ENCODE data around the gene BCL11B. TPM values are rescaled to one million over a fixed set of nuclear protein-coding genes. Genes with fewer than 3 reads are reported as not detected.

Gene BCL11B
- polyA plus RNA-seq, 3 donors = 0.01 TPM; not detected in 2

DNA sequence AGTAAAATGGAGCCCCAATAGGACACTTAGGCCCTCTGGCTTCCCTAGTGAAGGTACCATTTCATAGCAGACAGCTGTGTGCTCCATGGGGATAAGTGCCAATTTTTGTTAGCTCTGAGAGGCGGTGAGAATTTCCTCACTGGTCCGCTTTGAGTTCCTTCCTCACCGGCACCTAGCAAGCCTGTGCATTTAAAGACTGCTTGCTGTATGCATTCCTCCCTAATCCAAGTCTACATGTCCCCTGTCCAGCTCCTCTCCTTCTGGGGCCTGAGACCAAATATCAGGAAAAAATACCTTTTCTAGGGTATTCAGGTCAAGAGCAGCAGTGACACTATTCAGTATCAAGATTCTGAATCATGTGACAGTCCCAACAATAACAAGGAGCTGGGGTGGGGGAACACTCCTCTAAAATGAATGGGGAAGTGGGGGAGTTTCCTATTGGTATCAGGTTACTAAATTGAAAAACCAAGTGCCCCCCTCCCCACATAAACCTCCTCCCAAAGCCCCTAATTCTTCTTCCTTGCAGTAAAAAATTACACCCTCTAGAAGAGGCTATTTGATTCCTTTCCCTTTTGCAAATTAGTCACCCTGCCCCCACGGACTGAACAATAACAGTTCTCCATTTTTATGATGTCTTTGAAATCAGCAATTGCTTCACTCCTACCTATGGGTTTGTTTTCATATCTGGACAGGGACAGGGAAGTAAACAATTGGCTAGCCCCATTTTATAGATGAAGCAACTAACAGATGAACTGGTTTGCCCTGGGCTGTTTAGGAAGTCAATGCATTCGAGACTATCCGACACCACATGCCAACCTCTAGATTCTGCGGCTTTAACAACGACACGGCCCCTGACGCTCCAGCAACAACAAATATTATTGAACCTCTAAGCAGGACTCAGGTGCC lies 28.9 kb downstream of the BCL11B start:
- peak overlapping the region in 1 of 2 donors; percentile 22 for H3K4me3 Mint-ChIP-seq
- no peak for DNase-seq

DNA sequence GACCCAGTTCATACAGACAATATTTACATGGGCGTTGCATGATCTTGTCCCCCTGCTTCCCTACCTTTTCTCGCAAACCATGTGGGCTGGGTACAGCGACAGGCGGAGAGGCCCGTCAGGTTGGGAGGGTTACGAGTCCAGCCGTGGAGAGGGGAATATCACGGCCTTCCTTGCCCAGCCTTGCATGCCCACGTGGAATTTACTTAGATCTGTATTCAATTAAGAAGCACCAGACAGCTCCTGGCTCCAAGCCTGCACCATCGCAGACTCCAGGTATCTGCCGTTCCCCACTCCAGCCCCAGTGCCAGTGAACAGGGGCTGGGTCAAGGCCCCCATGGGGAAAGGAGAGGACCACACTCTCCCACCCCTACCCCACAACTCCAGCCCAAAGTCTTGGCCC lies 29.8 kb downstream of the BCL11B start:
- Mint-ChIP-seq H3K9me3 (peaks cover 0 to 7% (median 1%) of the 10 kb centered on the region in 7 donors), H3K27ac (peak overlapping the region in 1 of 7 donors; percentile 42), H3K4me1 (no peaks in the 10 kb centered on the region), H3K27me3 (ENCODE audit: low read depth in 3 of 3) (peaks cover 54 to 70% (median 65%) of the 10 kb centered on the region in 3 donors), H3K4me3 (peak overlapping the region in 1 of 2 donors; percentile 36), H3K36me3 (no peaks in the 10 kb centered on the region)
- Histone ChIP-seq H3K27ac (ENCODE audit: low read depth in 1 of 2, low read length in 2 of 2) (no peak overlapping the region), H3K9me3 (replicated peaks in 1 of 2; ENCODE audit: control insufficient read depth in 1 of 2, insufficient read depth in 1 of 2, low read length in 2 of 2) (no peaks in the 10 kb centered on the region), H3K4me2 (replicated peaks; ENCODE audit: extremely low read depth, low read length, poor library complexity, severe bottlenecking) (no peak overlapping the region), H3K9ac (ENCODE audit: insufficient read depth, low read length, poor library complexity, severe bottlenecking) (no peak overlapping the region), H3K27me3 (ENCODE audit: control insufficient read depth in 2 of 2, insufficient read depth in 2 of 2, low read length in 2 of 2) (peaks cover 24 to 62% of the 10 kb centered on the region in 2 donors), H3K4me1 (ENCODE audit: control insufficient read depth in 1 of 2, insufficient read depth in 2 of 2, low read length in 2 of 2) (no peaks in the 10 kb centered on the region), H2AFZ (ENCODE audit: insufficient read depth, low read depth, low read length, poor library complexity, severe bottlenecking) (no peak overlapping the region), H3K36me3 (replicated peaks in 1 of 2; ENCODE audit: control insufficient read depth in 1 of 2, insufficient read depth in 2 of 2, low read length in 2 of 2) (no peaks in the 10 kb centered on the region), H3K79me2 (ENCODE audit: insufficient read depth, low read length) (no peaks in the 10 kb centered on the region), H3K4me3 (replicated peaks in 1 of 3; ENCODE audit: low read depth in 2 of 3, low read length in 3 of 3) (no peak overlapping the region), H4K20me1 (ENCODE audit: insufficient read depth, low read length) (no peaks in the 10 kb centered on the region)
- intact Hi-C loops (cut with micrococcal nuclease) = no loop called here
- no peak for DNase-seq
- TF ChIP-seq, protein P1, sequence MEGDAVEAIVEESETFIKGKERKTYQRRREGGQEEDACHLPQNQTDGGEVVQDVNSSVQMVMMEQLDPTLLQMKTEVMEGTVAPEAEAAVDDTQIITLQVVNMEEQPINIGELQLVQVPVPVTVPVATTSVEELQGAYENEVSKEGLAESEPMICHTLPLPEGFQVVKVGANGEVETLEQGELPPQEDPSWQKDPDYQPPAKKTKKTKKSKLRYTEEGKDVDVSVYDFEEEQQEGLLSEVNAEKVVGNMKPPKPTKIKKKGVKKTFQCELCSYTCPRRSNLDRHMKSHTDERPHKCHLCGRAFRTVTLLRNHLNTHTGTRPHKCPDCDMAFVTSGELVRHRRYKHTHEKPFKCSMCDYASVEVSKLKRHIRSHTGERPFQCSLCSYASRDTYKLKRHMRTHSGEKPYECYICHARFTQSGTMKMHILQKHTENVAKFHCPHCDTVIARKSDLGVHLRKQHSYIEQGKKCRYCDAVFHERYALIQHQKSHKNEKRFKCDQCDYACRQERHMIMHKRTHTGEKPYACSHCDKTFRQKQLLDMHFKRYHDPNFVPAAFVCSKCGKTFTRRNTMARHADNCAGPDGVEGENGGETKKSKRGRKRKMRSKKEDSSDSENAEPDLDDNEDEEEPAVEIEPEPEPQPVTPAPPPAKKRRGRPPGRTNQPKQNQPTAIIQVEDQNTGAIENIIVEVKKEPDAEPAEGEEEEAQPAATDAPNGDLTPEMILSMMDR (IDR thresholded peaks at IDR 0.05) = no peak
- WGBS (ENCODE audit: insufficient coverage) = 78% methylated on average over 11 of the region's 11 CpGs

More for the DNA sequence above, 28.9 kb downstream of the BCL11B start:
- TF ChIP-seq, protein P1 (IDR thresholded peaks at IDR 0.05) = no peak
- H3K4me1 ChIP-seq (ENCODE audit: control insufficient read depth in 1 of 2, insufficient read depth in 2 of 2, low read length in 2 of 2) = no peaks in the 10 kb centered on the region
- no peaks in the 10 kb centered on the region for H3K36me3 ChIP-seq (replicated peaks in 1 of 2; ENCODE audit: control insufficient read depth in 1 of 2, insufficient read depth in 2 of 2, low read length in 2 of 2)
- Mint-ChIP-seq H3K9me3 (peaks cover 0 to 4% (median 1%) of the 10 kb centered on the region in 7 donors), H3K4me1 (no peaks in the 10 kb centered on the region), H3K27me3 (ENCODE audit: low read depth in 3 of 3) (peaks cover 61 to 76% (median 71%) of the 10 kb centered on the region in 3 donors), H3K36me3 (no peaks in the 10 kb centered on the region), H3K27ac (peak overlapping the region in 2 of 7 donors; percentile 31 to 60)
- 75% methylated on average over 7 of the region's 10 CpGs for WGBS (ENCODE audit: insufficient coverage)
- H3K9me3 ChIP-seq (replicated peaks in 1 of 2; ENCODE audit: control insufficient read depth in 1 of 2, insufficient read depth in 1 of 2, low read length in 2 of 2) = no peaks in the 10 kb centered on the region
- no peaks in the 10 kb centered on the region for H4K20me1 ChIP-seq (ENCODE audit: insufficient read depth, low read length)
- no peak overlapping the region for H2AFZ ChIP-seq (ENCODE audit: insufficient read depth, low read depth, low read length, poor library complexity, severe bottlenecking)
- no peaks in the 10 kb centered on the region for H3K79me2 ChIP-seq (ENCODE audit: insufficient read depth, low read length)
- H3K27me3 ChIP-seq (ENCODE audit: control insufficient read depth in 2 of 2, insufficient read depth in 2 of 2, low read length in 2 of 2) = peaks cover 28 to 70% of the 10 kb centered on the region in 2 donors
- no peak overlapping the region for H3K4me2 ChIP-seq (replicated peaks; ENCODE audit: extremely low read depth, low read length, poor library complexity, severe bottlenecking)
- no peak overlapping the region for H3K27ac ChIP-seq (ENCODE audit: low read depth in 1 of 2, low read length in 2 of 2)
- no peak overlapping the region for H3K9ac ChIP-seq (ENCODE audit: insufficient read depth, low read length, poor library complexity, severe bottlenecking)
- intact Hi-C loops (cut with micrococcal nuclease) = no loop called here
- no peak overlapping the region for H3K4me3 ChIP-seq (replicated peaks in 1 of 3; ENCODE audit: low read depth in 2 of 3, low read length in 3 of 3)
